Rectal smooth muscle tissue (tissue), 1 donor: ENCODE measurements around the gene IFFO2.

Source experiments
- H3K27ac ChIP-seq: one replicate; pipeline ENCODE4 v1.7.0; 2013; ENCODE audit warnings: low read depth, low read length, inconsistent platforms
- H3K27me3 ChIP-seq: one replicate; pipeline ENCODE4 v1.7.0; 2013; ENCODE audit warnings: low read length; ENCODE audit not compliant: control insufficient read depth, insufficient read depth
- H3K36me3 ChIP-seq: one replicate; pipeline ENCODE4 v1.7.0; 2013; ENCODE audit warnings: low read length; ENCODE audit not compliant: control insufficient read depth, insufficient read depth
- H3K4me1 ChIP-seq: one replicate; pipeline ENCODE4 v1.7.0; 2013; ENCODE audit warnings: low read length; ENCODE audit not compliant: control insufficient read depth, insufficient read depth
- H3K4me3 ChIP-seq: one replicate; pipeline ENCODE4 v1.7.0; 2013; ENCODE audit warnings: low read length
- H3K9ac ChIP-seq: one replicate; pipeline ENCODE4 v1.7.0; 2013; ENCODE audit warnings: low read length

Gene IFFO2

GRCh38 chr1:18956193-18957135 lies at the start of gene IFFO2:
TSS of gene IFFO2 (minus strand) at chr1:18956676. CDS start at chr1:18956332, 344 bp downstream.
- peak within 1 kb of the TSS; percentile 42 for H3K9ac ChIP-seq
- H3K27ac ChIP-seq, result peak within 1 kb of the TSS; percentile 87
- no peaks in the 10 kb centered on the region for H3K36me3 ChIP-seq
- H3K4me1 ChIP-seq, result peaks cover 15% of the 10 kb centered on the region
- peak within 1 kb of the TSS; percentile 85 for H3K4me3 ChIP-seq
- H3K27me3 ChIP-seq, result no peaks in the 10 kb centered on the region

DNA sequence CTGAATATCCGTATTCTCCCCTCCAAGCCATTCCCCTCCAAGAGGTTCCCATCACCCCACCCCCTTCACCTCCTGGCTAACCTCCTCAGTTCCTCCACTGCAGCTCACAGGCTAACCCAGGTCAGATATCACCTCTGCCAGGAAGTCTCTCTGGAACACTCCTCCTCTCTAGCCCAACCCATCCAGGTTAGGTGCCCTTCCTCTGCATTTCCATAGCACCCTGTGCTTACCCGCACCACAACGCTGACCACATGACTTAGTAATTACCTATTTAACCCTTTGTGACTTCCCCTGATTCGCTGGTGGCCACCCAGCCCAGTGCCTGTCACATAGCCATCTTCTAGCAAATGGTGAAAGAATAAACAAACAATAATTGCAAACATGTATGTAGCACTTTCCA lies 49.5 kb upstream of the IFFO2 start:
- Histone ChIP-seq H3K36me3 (no peaks in the 10 kb centered on the region), H3K4me3 (no peak overlapping the region), H3K27ac (no peak overlapping the region), H3K27me3 (no peaks in the 10 kb centered on the region), H3K4me1 (peaks cover 10% of the 10 kb centered on the region), H3K9ac (no peak overlapping the region)

GRCh38 chr1:19003371-19004290 lies 47.2 kb upstream of the IFFO2 start:
- Histone ChIP-seq H3K4me1 (no peaks in the 10 kb centered on the region), H3K27me3 (no peaks in the 10 kb centered on the region), H3K4me3 (no peak overlapping the region), H3K27ac (no peak overlapping the region), H3K36me3 (no peaks in the 10 kb centered on the region), H3K9ac (no peak overlapping the region)

GRCh38 chr1:19000065-19000464 lies 43.6 kb upstream of the IFFO2 start:
- H3K36me3 ChIP-seq, result no peaks in the 10 kb centered on the region
- no peak overlapping the region for H3K4me3 ChIP-seq
- H3K4me1 ChIP-seq, result no peaks in the 10 kb centered on the region
- no peaks in the 10 kb centered on the region for H3K27me3 ChIP-seq
- H3K27ac ChIP-seq, result no peak overlapping the region
- H3K9ac ChIP-seq, result no peak overlapping the region

- no peak overlapping the region for H3K9ac ChIP-seq
- no peak overlapping the region for H3K4me3 ChIP-seq
- no peaks in the 10 kb centered on the region for H3K27me3 ChIP-seq
- peak overlapping the region; percentile 44 for H3K27ac ChIP-seq
- H3K4me1 ChIP-seq, result no peaks in the 10 kb centered on the region
- no peaks in the 10 kb centered on the region for H3K36me3 ChIP-seq
These were observed 42.9 kb upstream of the IFFO2 start for GRCh38 chr1:18999359-18999758.

- no peak overlapping the region for H3K27ac ChIP-seq
- no peaks in the 10 kb centered on the region for H3K36me3 ChIP-seq
- H3K27me3 ChIP-seq, result no peaks in the 10 kb centered on the region
These were observed 41.7 kb upstream of the IFFO2 start for GRCh38 chr1:18998016-18998724.

GRCh38 chr1:18997508-18997907 lies 41.0 kb upstream of the IFFO2 start:
- Histone ChIP-seq H3K27me3 (no peaks in the 10 kb centered on the region), H3K27ac (no peak overlapping the region), H3K4me3 (no peak overlapping the region), H3K36me3 (no peaks in the 10 kb centered on the region), H3K4me1 (no peaks in the 10 kb centered on the region), H3K9ac (no peak overlapping the region)

More at GRCh38 chr1:18998016-18998724, 41.7 kb upstream of the IFFO2 start:
- no peak overlapping the region for H3K4me3 ChIP-seq
- H3K4me1 ChIP-seq, result no peaks in the 10 kb centered on the region
- no peak overlapping the region for H3K9ac ChIP-seq

DNA sequence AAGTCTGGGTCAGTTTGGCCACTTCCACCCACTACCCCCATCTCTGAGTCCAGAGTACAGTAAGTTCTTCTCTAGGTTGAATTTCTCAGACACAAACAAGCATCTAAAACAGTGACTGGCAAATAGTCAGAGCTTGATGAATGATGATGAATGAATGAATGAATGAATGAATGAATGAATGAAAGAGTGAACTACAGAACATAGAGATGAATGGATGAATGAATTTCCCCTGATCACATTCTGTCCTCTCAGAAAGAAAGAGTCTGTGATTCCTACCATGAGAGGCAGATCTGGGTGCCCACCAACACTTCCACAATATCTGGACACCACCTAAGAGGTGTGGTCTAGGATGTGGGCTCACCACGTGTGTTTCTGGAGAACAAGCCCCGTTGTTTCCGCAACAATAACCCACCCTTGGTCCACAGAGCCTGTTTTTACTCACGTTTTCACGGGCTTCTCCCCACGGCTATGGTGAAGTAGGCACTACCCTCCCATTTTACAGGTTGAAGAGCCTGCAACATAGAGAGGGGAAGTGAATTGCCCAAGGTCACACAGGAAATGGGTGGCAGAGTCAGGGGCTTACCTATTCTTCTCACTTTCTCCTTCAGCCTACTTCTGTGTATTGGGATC lies 40.2 kb upstream of the IFFO2 start:
- Histone ChIP-seq H3K9ac (no peak overlapping the region), H3K27ac (no peak overlapping the region), H3K4me1 (no peaks in the 10 kb centered on the region), H3K36me3 (no peaks in the 10 kb centered on the region), H3K4me3 (no peak overlapping the region), H3K27me3 (no peaks in the 10 kb centered on the region)

GRCh38 chr1:18994381-18994780 lies 37.9 kb upstream of the IFFO2 start:
- Histone ChIP-seq H3K9ac (no peak overlapping the region), H3K4me3 (no peak overlapping the region), H3K27me3 (no peaks in the 10 kb centered on the region), H3K36me3 (no peaks in the 10 kb centered on the region), H3K4me1 (no peaks in the 10 kb centered on the region), H3K27ac (no peak overlapping the region)

- H3K36me3 ChIP-seq, result no peaks in the 10 kb centered on the region
- H3K27me3 ChIP-seq, result no peaks in the 10 kb centered on the region
- H3K4me1 ChIP-seq, result no peaks in the 10 kb centered on the region
- H3K27ac ChIP-seq, result no peak overlapping the region
- no peak overlapping the region for H3K4me3 ChIP-seq
- H3K9ac ChIP-seq, result no peak overlapping the region
These were observed 36.2 kb upstream of the IFFO2 start for GRCh38 chr1:18992646-18993045.

DNA sequence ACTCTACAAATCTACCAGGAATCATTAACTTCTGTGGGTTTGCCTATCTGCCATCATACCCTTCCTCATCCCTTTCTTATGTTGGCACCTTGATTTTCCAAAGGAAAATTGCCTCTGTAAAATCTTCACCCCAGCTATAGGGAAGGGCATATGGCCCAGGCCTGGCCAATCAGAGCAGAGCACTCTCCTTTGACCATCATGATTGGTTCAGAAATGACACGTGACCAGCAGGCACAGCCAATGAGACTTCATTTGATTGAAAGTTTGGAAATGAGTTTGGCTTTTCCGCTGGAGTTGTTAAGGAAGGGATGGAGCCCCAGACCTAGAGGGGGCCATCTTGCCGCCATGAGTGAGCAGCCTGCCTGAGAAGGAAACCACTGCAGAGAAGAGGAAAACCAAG lies 35.1 kb upstream of the IFFO2 start:
- H3K4me3 ChIP-seq, result no peak overlapping the region
- no peak overlapping the region for H3K9ac ChIP-seq
- no peak overlapping the region for H3K27ac ChIP-seq
- H3K27me3 ChIP-seq, result no peaks in the 10 kb centered on the region
- no peaks in the 10 kb centered on the region for H3K36me3 ChIP-seq
- no peaks in the 10 kb centered on the region for H3K4me1 ChIP-seq
